Measurements from ENCODE around the gene TMED4.

- no peak for TF ChIP-seq SUZ12 (IDR thresholded peaks at IDR 0.05; ENCODE audit: extremely low read depth, insufficient read depth, insufficient read length)
- TF ChIP-seq ZNF274 (IDR thresholded peaks at IDR 0.05; ENCODE audit: low read depth, low read length) = no peak
- no peak for TF ChIP-seq YY1 (IDR thresholded peaks at IDR 0.05; ENCODE audit: insufficient read depth, insufficient read length)
Observed at GRCh38 chr7:44587843-44588711, 6.0 kb upstream of the TMED4 start.
